TTC549 (cell line): ENCODE measurements around the gene PAXIP1.

Source experiments
- FAIRE-seq: peaks from 2 replicates; lab custom pipeline; 2012; peaks lifted over from hg19 to GRCh38; lab: Jason Lieb, UNC

Gene PAXIP1

GRCh38 chr7:154990964-154991540 is 11.9 kb downstream of the PAXIP1 start:
- no peak for FAIRE-seq

GRCh38 chr7:154987571-154987970 is 15.4 kb downstream of the PAXIP1 start:
- no peak for FAIRE-seq

DNA sequence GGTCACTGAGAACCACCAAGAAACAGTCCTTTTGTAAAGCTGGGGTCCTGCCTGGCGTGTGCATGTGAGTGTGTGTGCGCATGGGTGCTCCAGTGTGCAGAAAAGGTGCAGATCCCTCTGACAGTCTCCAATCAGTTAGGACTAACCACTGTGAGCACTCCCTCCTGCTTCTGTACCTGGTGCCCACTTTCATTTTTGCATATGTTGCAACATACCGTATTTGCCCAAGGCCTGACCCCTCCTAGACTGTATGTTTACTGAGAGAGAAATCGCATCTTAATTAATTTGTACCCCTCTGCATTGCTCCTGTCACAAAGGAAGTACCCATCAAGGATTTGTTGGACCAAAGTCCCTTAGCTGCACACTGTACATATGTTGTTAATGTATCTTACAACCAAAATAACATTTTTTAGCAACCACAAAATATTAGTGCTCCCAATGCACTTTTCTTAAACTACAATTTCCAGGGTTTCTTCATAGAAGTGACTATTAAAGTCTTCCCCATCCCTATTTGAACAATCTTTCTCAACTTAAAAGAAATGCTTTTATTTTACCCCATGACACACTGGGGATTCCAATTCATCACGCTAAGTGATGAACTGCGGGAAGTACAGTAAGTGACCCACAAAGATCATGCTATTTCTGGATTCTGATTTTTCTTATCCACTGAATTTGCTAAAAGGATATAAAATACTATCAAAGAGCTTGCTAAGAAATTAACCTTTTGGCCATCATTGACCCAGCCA is 16.6 kb downstream of the PAXIP1 start:
- no peak for FAIRE-seq

DNA sequence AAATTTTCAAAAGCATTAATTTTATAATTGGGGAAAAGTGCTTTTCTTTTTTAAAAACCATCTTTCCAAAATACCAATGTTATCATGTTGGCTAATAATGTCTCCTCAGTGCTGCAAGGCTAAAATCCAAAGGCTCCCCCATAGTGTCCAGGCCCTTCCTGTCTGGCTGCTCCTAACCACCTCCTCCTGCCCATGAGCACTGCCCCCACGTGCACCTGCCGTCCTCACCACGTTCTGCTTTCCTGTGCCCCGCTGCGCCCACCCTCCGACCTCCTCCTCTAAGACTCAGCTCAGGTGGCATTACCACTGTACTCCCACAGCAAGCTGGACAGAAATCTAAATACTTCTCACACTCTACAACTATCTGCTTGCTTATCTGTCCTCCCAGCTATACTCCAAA is 17.7 kb downstream of the PAXIP1 start:
- FAIRE-seq = no peak

GRCh38 chr7:154984601-154985188 is 18.2 kb downstream of the PAXIP1 start:
- no peak for FAIRE-seq

GRCh38 chr7:154978017-154978416 is 24.9 kb downstream of the PAXIP1 start:
- no peak for FAIRE-seq

DNA sequence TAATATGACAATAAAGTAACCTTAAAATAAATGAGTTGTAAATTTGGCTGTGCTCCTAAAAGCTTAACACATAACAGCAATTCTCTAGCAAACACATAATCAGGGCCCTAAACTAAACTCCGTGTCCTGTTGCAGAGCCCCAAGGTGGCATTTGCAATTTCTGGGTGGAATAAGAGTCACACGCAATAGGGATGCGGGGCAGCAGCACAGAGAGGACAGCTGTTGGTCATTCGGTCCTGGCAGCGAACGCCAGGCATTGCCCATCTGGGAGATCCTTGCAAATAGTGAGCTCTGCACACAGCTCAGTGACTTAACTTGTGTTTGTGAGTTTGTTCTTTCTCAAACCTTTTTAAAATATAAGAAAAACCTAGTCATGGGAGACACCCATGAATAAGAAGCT is 25.7 kb downstream of the PAXIP1 start:
- FAIRE-seq = no peak

- FAIRE-seq = no peak
These were observed 26.1 kb downstream of the PAXIP1 start for GRCh38 chr7:154976844-154977243.

- no peak for FAIRE-seq
These were observed 26.9 kb downstream of the PAXIP1 start for GRCh38 chr7:154975984-154976383.

- no peak for FAIRE-seq
These were observed 29.5 kb downstream of the PAXIP1 start for GRCh38 chr7:154973381-154973780.

DNA sequence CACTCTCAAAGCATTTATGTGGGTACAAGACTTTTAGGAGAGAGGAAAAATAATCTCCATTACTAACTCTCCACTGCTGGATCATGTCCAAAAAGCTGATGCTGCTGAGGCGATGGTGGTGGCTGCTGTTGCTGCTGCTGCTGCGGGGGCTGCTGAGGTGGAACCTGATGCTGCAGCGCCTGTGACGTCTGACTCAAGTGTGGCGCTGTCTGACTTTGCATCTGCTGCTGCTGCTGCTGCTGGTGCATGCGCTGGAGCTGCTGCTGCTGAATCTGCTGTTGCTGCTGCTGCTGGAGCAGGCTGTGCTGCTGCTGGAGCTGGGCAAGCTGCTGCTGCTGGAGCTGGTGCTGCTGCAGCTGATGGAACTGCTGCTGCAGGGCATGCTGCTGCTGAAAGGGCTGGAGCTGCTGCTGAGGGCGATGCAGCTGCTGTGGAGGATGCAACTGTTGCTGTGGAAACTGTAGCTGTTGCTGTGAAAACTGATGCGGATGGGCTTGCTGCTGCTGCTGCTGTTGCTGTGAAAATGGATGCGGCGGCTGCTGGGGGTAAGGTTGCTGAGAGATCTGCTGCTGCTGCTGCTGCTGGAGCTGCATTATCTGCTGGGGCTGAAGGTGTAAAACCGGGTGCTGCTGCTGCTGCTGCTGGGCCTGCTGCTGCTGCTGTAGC is 34.5 kb downstream of the PAXIP1 start:
- FAIRE-seq = no peak

DNA sequence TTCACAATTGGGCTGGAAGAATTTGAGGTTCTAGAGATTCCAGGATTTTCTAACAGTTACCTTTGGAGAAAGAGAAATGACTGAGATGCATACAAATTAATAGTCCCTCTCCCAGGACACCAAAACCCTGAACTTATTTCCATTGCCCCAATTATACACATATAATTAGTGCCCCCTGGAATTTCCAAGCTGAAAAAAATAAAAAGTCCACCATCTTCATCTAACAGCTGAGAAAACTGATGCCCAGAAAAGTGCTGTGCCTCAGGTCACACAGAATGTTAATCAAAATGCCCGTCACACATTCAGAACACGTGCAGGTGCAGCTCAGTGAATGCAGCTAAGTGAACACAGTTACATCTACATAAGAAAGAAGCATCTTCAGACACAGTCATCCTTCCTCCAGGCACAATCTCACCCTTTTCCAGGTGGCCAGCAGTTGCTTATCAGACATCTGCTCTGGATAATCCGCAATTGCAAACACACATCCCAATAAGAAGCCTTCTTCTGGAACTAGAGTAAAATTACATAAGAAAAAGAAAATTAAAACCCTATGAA is 35.4 kb downstream of the PAXIP1 start:
- FAIRE-seq = no peak

DNA sequence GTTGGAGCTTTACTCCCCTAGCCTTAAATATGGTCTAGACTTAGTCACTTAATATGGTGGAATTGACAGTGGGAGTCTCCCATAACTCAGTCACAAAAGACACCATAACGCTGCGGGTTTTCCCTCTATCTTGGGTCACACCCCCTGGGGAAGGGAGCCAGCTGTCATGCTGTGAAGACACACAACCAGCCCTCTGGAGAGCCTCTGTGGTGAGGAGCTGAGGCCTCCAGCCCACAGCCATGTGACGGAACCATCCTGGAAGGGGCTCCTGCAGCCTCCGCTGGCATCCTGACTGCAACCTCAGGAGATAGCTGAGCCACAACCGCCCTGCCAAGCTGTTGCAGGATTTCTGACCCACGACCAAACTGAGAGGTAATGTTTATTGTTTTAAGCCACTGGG is 37.9 kb downstream of the PAXIP1 start:
- FAIRE-seq = no peak

DNA sequence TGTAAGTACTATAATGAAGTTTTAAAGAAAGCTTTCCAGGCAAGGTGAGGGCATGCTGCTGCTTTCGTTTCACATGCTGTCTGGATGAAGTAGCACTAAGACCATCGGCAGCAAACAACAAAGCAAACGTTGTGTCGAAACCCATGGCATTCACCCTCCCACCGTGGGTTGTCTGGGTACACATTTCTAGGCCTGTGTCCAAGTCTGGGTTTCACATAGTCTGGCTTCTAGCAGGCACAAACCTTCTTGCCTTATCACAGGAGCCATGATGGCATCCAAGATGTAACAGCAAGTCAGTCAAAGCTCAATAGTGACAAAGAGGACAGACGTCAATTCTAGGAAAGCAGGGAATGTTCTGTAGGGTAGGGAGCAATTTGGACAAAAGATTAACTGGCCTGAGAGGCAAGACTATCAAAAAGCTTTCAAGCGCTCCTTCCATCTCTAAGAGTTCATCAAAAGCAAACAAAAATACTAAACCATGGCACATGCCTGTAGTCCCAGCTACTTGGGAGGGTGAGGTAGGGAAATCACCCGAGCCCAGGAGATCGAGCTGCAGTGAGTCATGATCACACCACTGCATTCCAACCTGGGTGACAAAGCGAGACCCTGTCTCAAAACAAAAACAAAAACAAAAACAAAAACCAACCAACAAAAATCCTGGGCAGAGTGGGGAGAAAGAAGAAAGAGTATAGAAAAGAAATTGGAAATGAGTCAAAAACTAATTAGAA is 42.7 kb downstream of the PAXIP1 start:
- FAIRE-seq = no peak

GRCh38 chr7:154956427-154956826 is 46.5 kb downstream of the PAXIP1 start:
- FAIRE-seq = no peak

DNA sequence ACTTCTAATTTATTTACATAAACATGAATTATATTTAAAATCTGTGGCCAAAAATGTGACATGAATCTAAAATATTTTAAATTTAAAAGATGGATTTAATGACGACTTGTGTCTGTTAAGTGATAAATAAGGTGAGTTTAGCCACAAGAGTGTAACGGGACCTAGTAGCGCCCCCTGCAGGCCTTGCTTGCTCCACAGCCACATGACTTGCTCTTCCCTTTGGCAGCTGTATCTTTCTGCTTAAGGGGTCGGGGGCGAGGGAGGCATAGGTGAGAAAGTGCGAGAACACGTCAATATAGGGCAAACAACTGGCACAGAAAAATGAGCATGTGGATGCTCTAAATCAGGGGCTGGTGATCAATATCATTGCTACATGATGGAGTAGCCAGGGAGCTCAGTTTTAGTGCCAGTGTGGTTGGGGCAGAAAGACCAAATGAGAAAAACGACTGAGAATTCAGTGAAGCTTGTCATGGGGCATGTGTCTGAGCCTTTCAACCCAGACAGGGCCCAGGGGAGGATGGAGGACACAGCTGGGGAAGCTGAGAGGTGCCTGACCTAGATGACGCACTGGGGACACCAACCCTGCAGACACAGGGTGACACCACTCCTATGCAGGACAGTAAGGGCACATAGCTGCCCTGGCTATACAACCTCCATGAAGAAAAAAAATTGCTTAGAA is 49.8 kb downstream of the PAXIP1 start:
- peak; percentile 20 for FAIRE-seq

GRCh38 chr7:154950960-154951359 is 52.0 kb downstream of the PAXIP1 start:
- no peak for FAIRE-seq

DNA sequence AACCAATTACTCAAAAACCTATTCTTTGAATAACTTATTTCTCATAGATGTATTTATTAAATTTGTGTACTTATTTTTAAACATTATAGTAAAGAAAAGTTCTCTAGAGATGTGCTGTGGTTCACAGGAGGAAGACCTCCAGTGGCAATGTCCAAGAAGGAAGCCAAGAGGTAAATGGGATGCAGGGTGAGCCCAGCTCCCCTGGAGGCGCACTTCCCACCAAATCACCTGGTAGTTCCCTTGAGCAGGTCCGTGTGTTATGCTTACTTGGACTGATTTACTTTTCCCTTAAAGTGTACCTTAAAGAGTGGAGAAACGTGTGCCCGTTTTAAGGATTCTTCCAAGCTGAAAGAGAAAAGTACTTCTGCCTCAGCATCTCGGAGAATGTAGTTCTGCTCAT is 55.3 kb downstream of the PAXIP1 start:
- no peak for FAIRE-seq

DNA sequence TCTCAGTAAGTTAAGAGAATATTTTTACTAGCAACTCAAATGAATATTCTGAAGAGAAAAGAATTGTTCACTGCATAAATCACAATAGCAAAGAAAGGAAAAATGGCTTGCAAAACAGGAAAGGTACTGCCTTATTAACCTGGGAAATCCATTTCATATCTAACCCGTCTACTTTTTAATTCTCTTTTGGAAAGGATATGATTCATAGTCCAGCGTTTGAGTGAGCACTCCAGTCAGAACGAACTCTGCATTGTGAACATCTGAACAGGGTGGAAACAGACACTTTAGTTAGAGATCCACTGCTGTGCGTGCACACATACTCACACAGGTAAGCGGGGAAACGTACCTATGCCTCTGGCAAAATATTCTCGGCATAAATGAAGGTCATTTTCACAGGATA is 56.8 kb downstream of the PAXIP1 start:
- no peak for FAIRE-seq

GRCh38 chr7:154943906-154944305 is 59.0 kb downstream of the PAXIP1 start:
- FAIRE-seq = no peak

GRCh38 chr7:154942691-154943090 is 60.2 kb downstream of the PAXIP1 start:
- no peak for FAIRE-seq

DNA sequence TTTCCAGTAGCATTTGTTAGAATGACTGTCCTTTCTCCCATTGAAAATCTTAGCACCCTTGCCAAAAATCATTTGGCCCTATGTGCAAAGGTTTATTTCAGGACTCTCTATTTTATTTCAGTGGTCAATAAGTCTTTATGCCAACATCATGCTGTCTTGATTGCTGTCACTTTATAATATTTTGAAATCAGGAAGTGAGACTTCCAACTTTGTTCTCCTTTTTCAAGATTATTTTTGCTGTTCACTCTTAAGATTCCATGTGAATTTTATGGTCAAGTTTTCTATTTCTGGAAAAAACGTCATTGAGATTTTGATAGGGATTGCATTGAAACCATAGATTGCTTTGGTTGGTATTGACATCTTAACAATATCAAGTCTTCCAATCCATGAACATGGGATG is 65.1 kb downstream of the PAXIP1 start:
- no peak for FAIRE-seq
